IPS-15b (cell line): ENCODE measurements around the gene TLE4.
"Not testable (repeated sequence)": the region's sequence is repeated elsewhere in the genome, so short reads cannot be mapped to it uniquely, and the experiment has no call there.

ENCODE experiments used
- H3K27me3 ChIP-seq: one replicate; pipeline ENCODE4 v1.6.1; 2013; ENCODE audit warnings: low read length; ENCODE audit not compliant: control insufficient read depth, insufficient read depth
- H3K36me3 ChIP-seq: one replicate; pipeline ENCODE4 v1.6.1; 2013; ENCODE audit warnings: low read length; ENCODE audit not compliant: control insufficient read depth, insufficient read depth
- H3K4me1 ChIP-seq: one replicate; pipeline ENCODE4 v1.6.1; 2013; ENCODE audit warnings: mild to moderate bottlenecking, low read length; ENCODE audit not compliant: control insufficient read depth, insufficient read depth
- H3K4me3 ChIP-seq: one replicate; pipeline ENCODE4 v1.5.1; 2013; ENCODE audit warnings: low read depth, low read length
- H3K9ac ChIP-seq: one replicate; pipeline ENCODE4 v1.6.1; 2013; ENCODE audit warnings: low read depth, mild to moderate bottlenecking, low read length
- H3K9me3 ChIP-seq: one replicate; pipeline ENCODE4 v1.6.1; 2013; ENCODE audit warnings: mild to moderate bottlenecking, low read length; ENCODE audit not compliant: control insufficient read depth, insufficient read depth

Gene TLE4

DNA sequence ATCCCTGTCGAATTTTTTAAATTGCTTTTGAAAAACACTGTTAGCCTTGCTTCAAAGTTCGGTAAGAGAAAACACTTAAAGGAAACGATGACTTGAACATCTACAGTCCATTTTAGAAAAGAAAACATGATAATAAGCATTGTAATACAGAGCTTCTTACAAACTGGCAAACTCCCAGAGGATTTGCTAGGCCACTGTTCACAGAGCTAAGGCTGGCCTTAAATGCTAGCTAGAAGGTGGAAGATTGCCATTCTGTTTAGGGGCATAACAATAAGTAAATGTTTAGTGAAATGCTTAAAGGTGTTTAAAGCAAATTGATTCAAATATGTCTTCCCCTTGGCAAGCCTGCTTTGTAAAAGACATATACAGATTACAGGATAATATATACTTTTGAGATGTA lies 169.6 kb downstream of the TLE4 start:
- Histone ChIP-seq H3K4me3 (no peak overlapping the region), H3K4me1 (peaks cover 7% of the 10 kb centered on the region)

DNA sequence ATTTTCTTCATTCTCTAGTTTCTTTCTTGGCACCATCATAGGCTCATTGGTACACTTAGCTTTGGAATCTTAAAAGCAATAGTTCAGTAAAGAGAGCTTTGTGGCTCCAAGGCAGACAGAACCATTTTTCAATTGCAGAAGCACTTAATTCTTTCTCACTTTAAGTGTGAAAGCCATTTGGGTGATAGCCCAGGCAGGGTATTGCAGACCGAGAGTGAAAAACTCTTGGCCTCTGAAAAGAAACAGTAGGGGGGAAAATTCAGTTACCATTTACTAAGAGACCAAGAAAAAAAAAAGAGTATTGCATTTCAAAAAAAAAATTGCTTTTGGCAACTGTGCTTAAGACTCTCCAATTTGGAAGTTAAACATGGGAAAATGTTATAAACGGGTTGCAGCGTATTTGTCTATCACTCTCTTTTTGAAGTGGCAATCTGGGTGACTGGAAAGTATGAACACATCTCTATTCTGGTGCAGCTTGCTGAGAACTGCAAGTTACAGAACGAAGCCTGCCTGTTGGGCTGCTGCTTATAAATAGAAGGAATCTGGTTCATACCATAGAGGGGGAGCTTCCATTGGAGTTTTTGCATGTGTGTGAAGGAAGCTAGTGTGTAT lies 170.5 kb downstream of the TLE4 start:
- Histone ChIP-seq H3K36me3 (no peaks in the 10 kb centered on the region), H3K4me3 (no peak overlapping the region), H3K27me3 (no peaks in the 10 kb centered on the region), H3K9me3 (no peaks in the 10 kb centered on the region), H3K4me1 (peaks cover 7% of the 10 kb centered on the region), H3K9ac (no peak overlapping the region)

More for the DNA sequence above, 169.6 kb downstream of the TLE4 start:
- no peaks in the 10 kb centered on the region for H3K27me3 ChIP-seq
- no peaks in the 10 kb centered on the region for H3K36me3 ChIP-seq
- H3K9me3 ChIP-seq = no peaks in the 10 kb centered on the region
- H3K9ac ChIP-seq = no peak overlapping the region

- Histone ChIP-seq H3K27me3 (no peaks in the 10 kb centered on the region), H3K9ac (no peak overlapping the region), H3K4me1 (peaks cover 7% of the 10 kb centered on the region), H3K36me3 (no peaks in the 10 kb centered on the region), H3K9me3 (no peaks in the 10 kb centered on the region), H3K4me3 (no peak overlapping the region)
These were observed 172.8 kb downstream of the TLE4 start for GRCh38 chr9:79744521-79744920.

DNA sequence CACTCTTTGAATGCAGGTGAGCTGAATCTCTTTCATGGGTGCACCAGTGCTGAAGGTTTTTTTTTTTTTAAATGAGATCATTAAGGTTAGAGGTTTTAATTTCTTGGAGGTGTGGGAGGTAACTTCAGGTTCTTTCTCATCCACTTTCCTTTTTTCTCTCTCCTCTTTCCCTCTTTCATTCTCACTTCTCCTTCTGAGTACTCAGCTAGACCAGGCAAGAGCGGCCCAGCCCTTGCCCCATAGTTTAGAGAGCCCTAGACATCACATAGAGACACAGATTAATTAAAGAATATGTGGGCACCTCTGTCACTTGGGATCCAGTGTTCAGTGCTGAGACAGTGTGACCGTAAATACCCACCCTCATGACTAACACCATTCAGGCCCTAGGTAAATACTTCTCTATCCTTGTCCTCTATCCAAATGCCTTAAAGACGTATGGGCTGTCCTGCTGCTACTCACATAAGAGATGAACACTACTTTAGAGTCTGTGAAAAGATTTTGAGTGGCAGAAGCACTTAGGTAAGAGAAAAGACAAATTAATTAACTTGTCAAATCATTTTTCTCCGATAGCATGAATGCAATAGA lies 174.1 kb downstream of the TLE4 start:
- Histone ChIP-seq H3K4me3 (no peak overlapping the region), H3K36me3 (no peaks in the 10 kb centered on the region), H3K27me3 (no peaks in the 10 kb centered on the region), H3K9me3 (no peaks in the 10 kb centered on the region), H3K9ac (no peak overlapping the region), H3K4me1 (peaks cover 7% of the 10 kb centered on the region)

- not testable (repeated sequence) for H3K4me3 ChIP-seq, H3K36me3 ChIP-seq, H3K4me1 ChIP-seq, H3K9ac ChIP-seq, H3K9me3 ChIP-seq, H3K27me3 ChIP-seq
These were observed 180.2 kb downstream of the TLE4 start for GRCh38 chr9:79751895-79752466.

DNA sequence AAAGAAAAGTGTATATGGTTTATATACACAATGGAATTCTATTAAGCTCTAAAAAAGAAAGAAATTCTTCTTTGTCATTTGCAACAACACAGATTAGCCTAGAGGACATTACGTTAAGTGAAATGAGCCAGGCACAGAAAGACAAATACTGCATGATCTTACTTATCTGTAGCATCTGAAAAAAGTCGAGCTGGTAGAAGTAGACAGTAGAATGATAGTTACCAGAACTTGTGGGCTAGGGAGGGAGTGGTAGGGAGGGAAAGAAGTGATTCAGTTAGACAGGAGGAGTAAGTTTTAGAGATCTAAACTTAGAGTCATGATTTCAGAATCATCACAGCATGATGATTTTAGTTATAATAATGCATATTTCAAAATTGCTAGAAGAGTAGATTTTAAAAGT lies 184.6 kb downstream of the TLE4 start:
- Histone ChIP-seq H3K36me3 (no peaks in the 10 kb centered on the region), H3K27me3 (no peaks in the 10 kb centered on the region), H3K4me3 (no peak overlapping the region), H3K9ac (no peak overlapping the region), H3K4me1 (no peaks in the 10 kb centered on the region), H3K9me3 (no peaks in the 10 kb centered on the region)

- H3K27me3 ChIP-seq = no peaks in the 10 kb centered on the region
- H3K36me3 ChIP-seq = no peaks in the 10 kb centered on the region
- H3K9ac ChIP-seq = no peak overlapping the region
- no peaks in the 10 kb centered on the region for H3K4me1 ChIP-seq
- H3K4me3 ChIP-seq = no peak overlapping the region
- no peaks in the 10 kb centered on the region for H3K9me3 ChIP-seq
These were observed 185.3 kb downstream of the TLE4 start for GRCh38 chr9:79757074-79757473.

- H3K9me3 ChIP-seq = no peaks in the 10 kb centered on the region
- no peak overlapping the region for H3K9ac ChIP-seq
- no peaks in the 10 kb centered on the region for H3K4me1 ChIP-seq
- no peak overlapping the region for H3K4me3 ChIP-seq
- H3K27me3 ChIP-seq = no peaks in the 10 kb centered on the region
- no peaks in the 10 kb centered on the region for H3K36me3 ChIP-seq
These were observed 186.3 kb downstream of the TLE4 start for GRCh38 chr9:79757881-79758669.

GRCh38 chr9:79759460-79759859 lies 187.7 kb downstream of the TLE4 start:
- Histone ChIP-seq H3K9me3 (no peaks in the 10 kb centered on the region), H3K4me3 (no peak overlapping the region), H3K4me1 (no peaks in the 10 kb centered on the region), H3K27me3 (no peaks in the 10 kb centered on the region), H3K36me3 (no peaks in the 10 kb centered on the region), H3K9ac (no peak overlapping the region)

DNA sequence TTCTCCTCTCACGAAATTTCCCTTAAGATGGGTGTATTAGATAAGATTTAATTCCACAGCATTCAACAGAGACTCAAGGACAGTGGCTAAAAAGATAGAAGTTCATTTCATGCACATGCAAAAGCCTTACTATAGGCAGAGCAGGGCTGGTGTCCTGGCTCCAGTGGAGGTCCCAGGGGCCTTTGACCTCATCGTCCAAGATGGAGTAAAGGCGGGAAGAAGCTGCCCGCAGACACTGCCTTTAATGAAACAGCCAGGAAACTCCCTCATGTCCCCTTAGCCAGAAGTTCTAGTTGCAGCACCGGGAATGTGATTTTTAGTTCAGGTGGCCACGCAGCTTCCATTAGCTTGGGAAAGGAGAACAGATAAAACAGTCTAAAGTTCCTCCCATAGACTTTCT lies 190.3 kb downstream of the TLE4 start:
- H3K4me3 ChIP-seq = no peak overlapping the region
- no peaks in the 10 kb centered on the region for H3K36me3 ChIP-seq
- peaks cover 3% of the 10 kb centered on the region for H3K27me3 ChIP-seq
- no peak overlapping the region for H3K9ac ChIP-seq
- no peaks in the 10 kb centered on the region for H3K9me3 ChIP-seq
- H3K4me1 ChIP-seq = no peaks in the 10 kb centered on the region

DNA sequence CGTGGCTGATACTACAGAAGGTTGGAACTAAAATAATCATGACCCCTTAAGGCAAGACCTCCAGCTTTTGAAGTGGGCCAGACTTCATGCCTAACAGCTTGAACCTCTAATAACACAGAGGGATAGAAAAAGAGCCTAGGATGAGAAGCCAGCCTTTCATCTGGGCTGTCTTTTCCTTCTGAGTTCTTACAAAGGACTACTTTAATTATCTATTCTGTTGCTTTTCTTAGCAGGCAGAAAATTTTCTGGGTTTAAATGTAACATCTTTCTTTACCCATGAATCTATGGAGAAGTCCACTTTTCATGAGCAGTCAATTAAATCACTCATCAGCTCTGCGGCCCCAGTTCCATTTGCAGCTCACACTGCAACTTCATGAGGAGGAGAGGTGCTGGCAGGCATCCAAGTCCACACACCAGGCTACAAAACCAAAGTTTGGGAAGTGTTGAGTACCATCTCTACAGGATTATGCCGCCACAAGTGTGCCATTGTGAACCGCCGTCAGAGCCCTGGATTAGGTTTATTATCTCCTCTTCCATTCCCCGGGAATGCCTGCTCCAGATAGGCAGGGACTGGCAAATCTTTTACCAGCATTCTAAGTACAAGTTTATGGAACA lies 192.0 kb downstream of the TLE4 start:
- peaks cover 3% of the 10 kb centered on the region for H3K27me3 ChIP-seq
- no peaks in the 10 kb centered on the region for H3K9me3 ChIP-seq
- no peak overlapping the region for H3K9ac ChIP-seq
- no peaks in the 10 kb centered on the region for H3K36me3 ChIP-seq
- no peaks in the 10 kb centered on the region for H3K4me1 ChIP-seq
- H3K4me3 ChIP-seq = no peak overlapping the region
